HG02678 (cell line): ENCODE measurements around the gene TGIF2.
"Not testable (repeated sequence)": the region's sequence is repeated elsewhere in the genome, so short reads cannot be mapped to it uniquely, and the experiment has no call there.

ENCODE experiments used
- ATAC-seq: cut with Tn5 transposase; IDR thresholded peaks from one replicate; pipeline ENCODE4 v1.9.1; 2021; ENCODE audit warnings: mild to moderate bottlenecking, moderate library complexity; ENCODE audit not compliant: unreplicated experiment

The TGIF2 gene

GRCh38 chr20:36611625-36612024, 38.2 kb downstream of the TGIF2 start:
- ATAC-seq, result no peak

- no peak for ATAC-seq
Observed at GRCh38 chr20:36613974-36614373, 40.6 kb downstream of the TGIF2 start.

GRCh38 chr20:36614781-36615557, 41.6 kb downstream of the TGIF2 start:
- no peak for ATAC-seq

DNA sequence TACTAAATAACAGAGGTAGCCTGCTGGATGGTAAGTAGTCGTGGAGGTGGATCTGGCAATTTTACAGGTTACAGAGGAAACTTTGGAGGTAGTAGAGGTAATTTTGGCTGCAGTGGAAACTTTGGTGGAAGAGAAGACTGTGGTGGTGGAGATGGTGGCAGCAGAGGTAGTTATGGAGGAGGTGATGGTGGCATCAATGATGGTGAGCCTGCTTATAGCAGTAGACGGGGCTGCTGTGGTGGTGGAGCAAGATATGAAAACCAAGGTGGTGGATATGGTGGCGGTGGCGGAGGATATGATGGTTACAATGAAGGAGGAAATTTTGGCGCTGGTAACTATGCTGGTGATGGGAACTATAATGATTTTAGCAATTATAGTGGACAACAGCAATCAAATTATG, 47.5 kb downstream of the TGIF2 start:
- ATAC-seq, result no peak

DNA sequence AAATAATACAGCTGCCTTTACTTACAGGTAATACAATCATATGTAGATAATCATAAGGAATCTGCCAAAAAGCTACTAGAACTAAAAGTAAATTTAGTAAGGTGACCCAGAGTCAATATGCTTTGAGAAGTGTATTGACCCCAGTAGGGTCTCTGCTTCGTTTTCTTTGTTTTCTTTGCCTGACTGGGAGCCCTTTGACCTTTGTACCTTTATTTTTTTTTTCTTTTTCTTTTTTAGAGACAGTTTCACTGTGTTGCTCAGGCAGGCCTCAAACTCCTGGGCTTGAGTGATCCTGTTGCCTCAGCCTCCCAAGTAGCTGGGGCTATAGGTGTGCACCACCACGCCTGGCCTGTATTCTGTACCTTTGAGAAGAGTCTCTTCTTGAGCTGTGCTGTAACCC, 50.0 kb downstream of the TGIF2 start:
- no peak for ATAC-seq

DNA sequence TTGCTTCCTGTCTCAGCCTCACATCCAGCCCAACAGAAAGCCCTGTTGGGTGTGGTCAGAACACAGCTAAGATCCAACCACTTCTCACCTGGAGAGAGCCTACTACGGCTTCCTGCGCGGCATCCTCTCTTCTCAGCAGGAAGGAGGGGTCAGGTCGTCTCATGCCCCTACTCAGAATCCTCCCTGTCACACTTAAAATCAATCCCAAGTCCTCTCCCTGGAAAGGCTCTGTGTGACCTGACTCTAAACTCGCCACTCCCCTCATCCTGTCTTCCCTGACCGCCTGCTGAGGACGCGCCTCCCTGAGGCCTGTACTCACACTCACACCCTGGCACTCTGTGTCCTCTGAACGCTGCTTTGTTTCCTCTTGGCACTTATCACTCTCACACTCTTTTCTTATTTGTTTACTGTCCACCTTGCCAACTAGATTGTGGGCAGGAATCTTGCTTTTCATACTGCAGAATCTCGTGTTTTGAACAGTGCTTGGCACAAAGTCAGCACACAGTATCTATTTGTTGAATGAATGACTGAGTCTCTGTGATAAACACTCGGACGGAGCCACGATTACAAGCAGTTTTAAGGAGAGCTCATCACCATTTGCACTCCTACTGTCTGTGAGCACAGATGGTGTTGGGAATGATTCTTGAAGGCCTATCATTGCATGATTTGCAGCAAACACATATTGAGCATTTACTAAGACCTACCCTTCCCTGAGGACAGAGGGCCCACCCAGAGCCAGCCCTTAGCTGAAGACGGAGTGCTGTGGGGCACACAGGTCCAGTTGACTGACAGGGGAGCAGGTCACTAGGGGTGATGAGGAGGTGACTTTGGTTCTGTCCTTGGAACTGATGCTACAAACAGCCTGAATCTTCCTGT, 50.9 kb downstream of the TGIF2 start:
- no peak for ATAC-seq

DNA sequence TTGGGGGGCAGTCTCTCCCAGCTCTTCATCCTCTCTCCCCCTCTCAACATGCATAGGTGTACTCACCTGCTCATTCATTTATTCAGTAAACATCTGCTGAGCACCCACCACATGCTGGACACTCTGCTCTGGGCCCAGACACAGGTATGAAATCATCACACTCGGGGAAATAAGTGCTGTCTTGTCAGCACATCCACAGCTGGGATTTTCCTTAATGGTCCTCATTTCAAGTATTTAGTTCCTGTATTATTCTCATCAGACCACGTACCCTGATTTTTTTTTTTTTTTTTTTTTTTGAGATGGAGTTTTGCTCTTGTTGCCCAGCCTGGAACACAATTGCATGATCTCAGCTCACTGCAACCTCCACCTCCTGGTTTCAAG, 51.5 kb downstream of the TGIF2 start:
- ATAC-seq, result no peak

DNA sequence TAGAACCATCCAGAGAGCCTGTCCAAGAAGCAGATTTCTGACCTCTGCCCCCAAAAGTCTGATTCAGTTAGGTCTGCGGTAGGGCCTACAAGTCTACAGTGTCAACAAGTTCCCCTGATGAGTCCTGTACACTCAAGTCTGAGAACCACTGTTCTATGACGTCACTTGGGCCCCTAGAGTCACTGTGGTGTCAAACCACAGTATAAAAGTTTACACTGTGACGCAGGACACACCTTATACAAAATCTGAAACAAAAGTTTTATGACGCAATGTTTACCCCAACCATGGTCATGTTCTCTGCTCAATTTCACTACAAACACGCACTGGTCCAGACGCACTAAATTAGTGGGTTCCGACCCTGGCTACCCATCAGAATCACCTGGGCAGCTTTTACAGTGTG, 54.7 kb downstream of the TGIF2 start:
- ATAC-seq, result no peak

GRCh38 chr20:36629719-36630681, 56.6 kb downstream of the TGIF2 start:
- ATAC-seq, result peak; percentile 52

GRCh38 chr20:36631646-36632045, 58.2 kb downstream of the TGIF2 start:
- no peak for ATAC-seq

GRCh38 chr20:36632147-36632486, 58.7 kb downstream of the TGIF2 start:
- no peak for ATAC-seq

GRCh38 chr20:36632487-36633284, 59.3 kb downstream of the TGIF2 start:
- no peak for ATAC-seq

DNA sequence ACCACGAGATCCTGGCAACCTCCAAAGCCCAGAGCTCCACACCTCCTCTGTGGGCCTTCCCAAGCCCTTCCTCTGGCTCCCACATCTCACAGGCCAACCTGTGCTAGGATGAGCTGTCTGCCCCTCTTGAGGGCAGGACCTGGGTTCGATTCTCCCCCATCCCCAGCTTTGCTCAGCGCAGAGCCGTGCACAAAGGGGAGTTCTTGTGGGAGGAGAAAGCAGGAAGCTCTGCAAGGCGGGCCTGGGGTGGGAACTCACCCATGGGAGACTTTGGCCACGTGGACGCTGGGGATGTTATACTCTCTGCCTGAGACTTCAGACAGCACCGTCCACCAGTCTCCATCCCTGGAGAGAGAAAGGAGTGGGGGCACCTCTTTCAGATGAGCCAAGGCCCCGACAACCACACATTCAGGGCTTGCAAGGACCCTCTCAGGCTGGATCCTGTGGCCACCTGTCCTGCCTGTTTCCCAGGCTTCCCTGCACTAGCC, 59.9 kb downstream of the TGIF2 start:
- ATAC-seq, result no peak

- ATAC-seq, result no peak
Observed at GRCh38 chr20:36634342-36634741, 60.9 kb downstream of the TGIF2 start.

GRCh38 chr20:36638876-36639400, 65.5 kb downstream of the TGIF2 start:
- not testable (repeated sequence) for ATAC-seq

DNA sequence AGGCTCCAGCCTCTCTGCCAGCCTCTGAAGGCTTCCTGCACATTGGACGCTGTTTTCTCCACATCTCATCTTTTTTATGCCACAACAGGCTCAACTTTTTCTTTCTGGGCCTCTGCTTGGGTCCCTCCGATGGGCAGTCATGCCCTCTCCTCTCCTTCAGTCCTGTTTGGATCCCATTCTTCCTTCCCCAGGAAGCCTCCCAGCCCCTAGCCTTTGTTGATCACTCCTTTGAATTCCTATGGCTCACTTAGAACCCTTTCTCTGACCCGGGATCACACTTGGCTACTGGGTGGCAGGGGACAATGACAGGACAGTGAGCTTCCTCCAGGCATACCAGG, 68.1 kb downstream of the TGIF2 start:
- ATAC-seq, result no peak

DNA sequence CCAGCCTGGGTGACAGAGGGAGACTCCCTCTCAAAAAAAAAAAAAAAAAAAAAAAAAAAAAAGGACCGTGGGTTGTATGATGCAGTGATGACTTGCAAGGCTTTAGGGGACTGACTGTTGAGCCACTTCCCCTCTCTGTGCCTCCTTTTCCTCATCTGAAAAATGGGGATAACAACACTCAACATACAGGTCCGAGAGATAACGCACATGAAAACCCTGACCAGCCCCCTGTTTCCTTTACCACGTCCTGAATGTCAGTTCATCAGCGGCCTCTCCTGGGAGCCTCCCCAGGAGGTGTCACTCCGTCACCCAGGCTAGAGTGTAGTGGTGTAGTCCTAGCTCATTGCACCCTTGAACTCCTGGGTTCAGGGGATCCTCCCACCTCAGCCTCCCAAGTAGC, 68.7 kb downstream of the TGIF2 start:
- no peak for ATAC-seq
